SK-N-SH treated with all-trans-retinoic acid at 6 μM for 48 hours (cell line): Measurements from ENCODE around the gene CPPED1.

Experiments used
- PPARA ChIP-seq: fragments of 250-450 bp; sonication (Bioruptor Pico); IDR thresholded peaks from 2 replicates; pipeline ENCODE4 v1.5.0; 2020; ENCODE audit warnings: mild to moderate bottlenecking, borderline replicate concordance
- RARB ChIP-seq: fragments of 250-450 bp; sonication (Bioruptor Pico); IDR thresholded peaks from 2 replicates; pipeline ENCODE4 v1.8.0; 2021; ENCODE audit warnings: mild to moderate bottlenecking, moderate library complexity
- TF ChIP-seq, protein P1 (sequence below): fragments of 250-450 bp; sonication (Bioruptor Pico); IDR thresholded peaks from 2 replicates; pipeline ENCODE4 v1.8.0; 2020; ENCODE audit warnings: mild to moderate bottlenecking, moderate library complexity, borderline replicate concordance

DNA sequence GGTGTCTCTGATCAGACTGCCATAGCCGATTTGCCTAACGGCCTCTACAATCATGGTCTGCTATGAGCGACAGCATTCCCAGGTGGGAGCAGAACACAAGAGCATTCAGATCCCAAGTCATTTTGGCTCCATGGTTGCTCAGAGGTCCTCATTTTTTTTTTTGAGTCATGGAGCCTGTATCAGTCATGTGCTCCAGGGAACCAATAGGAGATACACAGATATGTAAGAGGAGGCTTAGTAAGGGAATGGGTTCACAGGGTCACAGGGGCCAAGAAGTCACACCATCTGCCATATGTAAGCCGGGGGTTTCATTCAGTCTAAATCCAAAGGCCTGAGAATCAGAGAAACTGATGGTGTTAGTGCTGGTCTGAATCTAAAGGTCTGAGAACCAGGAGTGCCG is 36.8 kb downstream of the CPPED1 start:
- TF ChIP-seq, protein P1, sequence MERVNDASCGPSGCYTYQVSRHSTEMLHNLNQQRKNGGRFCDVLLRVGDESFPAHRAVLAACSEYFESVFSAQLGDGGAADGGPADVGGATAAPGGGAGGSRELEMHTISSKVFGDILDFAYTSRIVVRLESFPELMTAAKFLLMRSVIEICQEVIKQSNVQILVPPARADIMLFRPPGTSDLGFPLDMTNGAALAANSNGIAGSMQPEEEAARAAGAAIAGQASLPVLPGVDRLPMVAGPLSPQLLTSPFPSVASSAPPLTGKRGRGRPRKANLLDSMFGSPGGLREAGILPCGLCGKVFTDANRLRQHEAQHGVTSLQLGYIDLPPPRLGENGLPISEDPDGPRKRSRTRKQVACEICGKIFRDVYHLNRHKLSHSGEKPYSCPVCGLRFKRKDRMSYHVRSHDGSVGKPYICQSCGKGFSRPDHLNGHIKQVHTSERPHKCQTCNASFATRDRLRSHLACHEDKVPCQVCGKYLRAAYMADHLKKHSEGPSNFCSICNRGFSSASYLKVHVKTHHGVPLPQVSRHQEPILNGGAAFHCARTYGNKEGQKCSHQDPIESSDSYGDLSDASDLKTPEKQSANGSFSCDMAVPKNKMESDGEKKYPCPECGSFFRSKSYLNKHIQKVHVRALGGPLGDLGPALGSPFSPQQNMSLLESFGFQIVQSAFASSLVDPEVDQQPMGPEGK (CRISPR knock-in tag) = no peak
- no peak for TF ChIP-seq RARB (CRISPR knock-in tag)
- no peak for TF ChIP-seq PPARA (CRISPR knock-in tag)
